Measurements from ENCODE around the gene FUCA1.
"Not testable (repeated sequence)": the region's sequence is repeated elsewhere in the genome, so short reads cannot be mapped to it uniquely, and the experiment has no call there.

The FUCA1 gene

GRCh38 chr1:23867895-23868556, at the start of gene FUCA1:
Gene FUCA1 (minus strand): TSS chr1:23868290. CDS start chr1:23868286, 4 bp downstream.
- peak; percentile 97 for DNase-seq

- DNase-seq, result peak; percentile 80
Measured at GRCh38 chr1:23916209-23917131, 48.4 kb upstream of the FUCA1 start.

- no peak for DNase-seq
Measured at GRCh38 chr1:23915466-23915865, 47.4 kb upstream of the FUCA1 start.

- DNase-seq, result no peak
Measured at GRCh38 chr1:23914921-23915320, 46.8 kb upstream of the FUCA1 start.

GRCh38 chr1:23913212-23913880, 45.3 kb upstream of the FUCA1 start, which contains the start of gene CNR2:
Gene CNR2 (minus strand): TSS chr1:23913362. CDS start chr1:23875617, 37,745 bp downstream.
- DNase-seq, result no peak

GRCh38 chr1:23911921-23912320, 43.8 kb upstream of the FUCA1 start:
- DNase-seq, result no peak

- DNase-seq, result no peak
Measured at GRCh38 chr1:23910553-23911246, 42.6 kb upstream of the FUCA1 start.

- no peak for DNase-seq
Measured at GRCh38 chr1:23910144-23910543, 42.1 kb upstream of the FUCA1 start.

GRCh38 chr1:23909412-23909811, 41.3 kb upstream of the FUCA1 start:
- no peak for DNase-seq

- no peak for DNase-seq
Measured at GRCh38 chr1:23908453-23909341, 40.6 kb upstream of the FUCA1 start.

- DNase-seq, result no peak
Measured at GRCh38 chr1:23906731-23907130, 38.6 kb upstream of the FUCA1 start.

- DNase-seq, result no peak
Measured at GRCh38 chr1:23905461-23906025, 37.5 kb upstream of the FUCA1 start.

GRCh38 chr1:23904748-23905357, 36.8 kb upstream of the FUCA1 start:
- no peak for DNase-seq

GRCh38 chr1:23903754-23904153, 35.7 kb upstream of the FUCA1 start:
- no peak for DNase-seq

GRCh38 chr1:23902321-23903278, 34.5 kb upstream of the FUCA1 start:
- DNase-seq, result no peak

GRCh38 chr1:23900017-23900416, 31.9 kb upstream of the FUCA1 start:
- DNase-seq, result not testable (repeated sequence)

GRCh38 chr1:23899070-23899469, 31.0 kb upstream of the FUCA1 start:
- no peak for DNase-seq

- DNase-seq, result no peak
Measured at GRCh38 chr1:23897083-23897482, 29.0 kb upstream of the FUCA1 start.

- DNase-seq, result no peak
Measured at GRCh38 chr1:23896491-23896890, 28.4 kb upstream of the FUCA1 start.

GRCh38 chr1:23895993-23896392, 27.9 kb upstream of the FUCA1 start:
- no peak for DNase-seq

All from NCI-H1092 treated with DMSO at 0.1 percent for 48 hours (cell line).